ENCODE data around the gene FNDC5.

Gene FNDC5

DNA sequence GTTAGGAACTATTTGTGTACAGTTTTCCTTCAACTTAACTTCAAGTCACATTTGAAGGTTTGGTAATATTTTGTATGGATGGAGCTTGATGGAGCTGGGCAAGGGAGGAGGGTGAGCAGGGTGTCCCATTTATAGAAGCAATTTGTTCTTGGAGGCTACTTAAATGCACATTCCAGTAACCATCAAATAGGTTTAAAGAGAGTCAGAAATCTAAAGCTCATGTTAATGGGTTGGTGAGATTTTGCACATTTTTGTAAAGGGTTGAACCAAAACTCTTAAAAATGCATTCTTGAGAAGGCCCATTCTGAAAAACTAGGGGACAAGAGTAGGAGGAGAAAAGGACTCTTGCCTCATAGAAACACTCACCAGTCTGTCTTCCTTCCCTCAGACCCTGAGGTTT is 10.1 kb downstream of the FNDC5 start:
- in situ Hi-C loops (cut with MboI; ENCODE audit: low pct_unique_long_range_greater_than_20kb, low sequenced_read_pairs, unreplicated experiment) = no loop called here
- TF ChIP-seq CTCF (IDR thresholded peaks at IDR 0.05; ENCODE audit: extremely low read depth, insufficient read depth, missing control alignments) = no peak
- DNase-seq (ENCODE audit: low spot score) = no peak

DNA sequence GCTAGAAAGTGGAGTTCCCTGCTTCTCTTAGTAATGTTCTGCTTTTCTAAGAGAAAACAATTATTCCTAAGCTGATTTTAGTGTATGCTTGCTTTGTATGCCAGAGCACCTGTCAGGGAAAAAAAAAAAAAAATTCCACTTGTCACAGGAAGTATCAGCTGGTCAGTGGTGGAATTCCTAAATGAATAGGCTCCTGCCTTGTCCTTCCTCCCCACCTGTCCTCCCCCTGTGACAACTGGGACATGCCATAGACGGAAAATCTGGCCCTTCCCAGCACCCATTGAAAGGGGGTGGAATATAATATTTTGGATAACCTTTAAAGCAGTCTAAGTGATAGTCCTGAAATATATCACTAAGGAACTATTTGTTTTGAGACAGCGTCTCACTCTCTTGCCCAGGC is 10.8 kb downstream of the FNDC5 start:
- TF ChIP-seq CTCF (IDR thresholded peaks at IDR 0.05; ENCODE audit: extremely low read depth, insufficient read depth, missing control alignments) = no peak
- in situ Hi-C loops (cut with MboI; ENCODE audit: low pct_unique_long_range_greater_than_20kb, low sequenced_read_pairs, unreplicated experiment) = no loop called here
- no peak for DNase-seq (ENCODE audit: low spot score)

- TF ChIP-seq CTCF (IDR thresholded peaks at IDR 0.05; ENCODE audit: extremely low read depth, insufficient read depth, missing control alignments) = no peak
- DNase-seq (ENCODE audit: low spot score) = no peak
- in situ Hi-C loops (cut with MboI; ENCODE audit: low pct_unique_long_range_greater_than_20kb, low sequenced_read_pairs, unreplicated experiment) = no loop called here
These were observed 11.9 kb downstream of the FNDC5 start for GRCh38 chr1:32858791-32859190.

DNA sequence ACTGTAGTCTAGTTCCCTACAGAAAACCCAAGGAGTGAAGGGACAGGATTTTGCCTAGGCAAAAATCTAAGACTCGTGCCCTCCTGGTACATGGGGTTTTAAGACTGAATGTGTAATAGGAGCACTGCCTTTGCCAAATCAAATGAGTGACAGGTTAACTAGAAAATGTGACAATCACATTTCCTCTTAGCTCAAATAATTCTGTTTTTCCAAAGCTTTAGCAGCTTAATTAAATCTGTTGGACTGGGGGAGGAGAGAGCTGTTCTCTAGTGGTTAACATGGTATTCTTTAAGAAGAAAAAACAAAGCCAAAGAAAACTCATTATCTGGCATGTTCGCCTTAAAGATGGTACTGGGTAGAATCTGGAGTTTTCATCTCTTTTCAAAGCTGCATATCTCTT is 12.6 kb downstream of the FNDC5 start:
- no peak for DNase-seq (ENCODE audit: low spot score)
- no peak for TF ChIP-seq CTCF (IDR thresholded peaks at IDR 0.05; ENCODE audit: extremely low read depth, insufficient read depth, missing control alignments)
- in situ Hi-C loops (cut with MboI; ENCODE audit: low pct_unique_long_range_greater_than_20kb, low sequenced_read_pairs, unreplicated experiment) = no loop called here

GRCh38 chr1:32855861-32856617 is 14.7 kb downstream of the FNDC5 start:
- no peak for TF ChIP-seq CTCF (IDR thresholded peaks at IDR 0.05; ENCODE audit: extremely low read depth, insufficient read depth, missing control alignments)
- no peak for DNase-seq (ENCODE audit: low spot score)
- in situ Hi-C loops (cut with MboI; ENCODE audit: low pct_unique_long_range_greater_than_20kb, low sequenced_read_pairs, unreplicated experiment) = no loop called here

GRCh38 chr1:32848354-32849063 is 22.2 kb downstream of the FNDC5 start:
- DNase-seq (ENCODE audit: low spot score) = peak; percentile 48
- in situ Hi-C loops (cut with MboI; ENCODE audit: low pct_unique_long_range_greater_than_20kb, low sequenced_read_pairs, unreplicated experiment) = no loop called here
- no peak for TF ChIP-seq CTCF (IDR thresholded peaks at IDR 0.05; ENCODE audit: extremely low read depth, insufficient read depth, missing control alignments)

Measured in GM13977 (cell line).